ENCODE data around the gene CAMTA1. TPM values are rescaled to one million over a fixed set of nuclear protein-coding genes. Genes with fewer than 3 reads are reported as not detected.

CAMTA1 gene
- total RNA-seq, 1 experiment from 2014 or later, result 60.0 TPM

GRCh38 chr1:7760245-7760644 is 975.0 kb downstream of the CAMTA1 start:
- no TSS peak for BruUV-seq (replicated peaks)
- intact Hi-C loops (cut with micrococcal nuclease; ENCODE audit: unreplicated experiment), result no loop called here
- Mint-ChIP-seq H3K27me3 (ENCODE audit: insufficient read depth, unreplicated experiment) (no peaks in the 10 kb centered on the region), H3K9me3 (ENCODE audit: unreplicated experiment) (no peaks in the 10 kb centered on the region), H3K4me1 (ENCODE audit: low read depth, unreplicated experiment) (no peaks in the 10 kb centered on the region), H3K27ac (ENCODE audit: unreplicated experiment) (no peak overlapping the region), H3K36me3 (ENCODE audit: insufficient read depth, unreplicated experiment) (no peaks in the 10 kb centered on the region), H3K4me3 (ENCODE audit: unreplicated experiment) (no peak overlapping the region)
- no peaks in the 10 kb centered on the region for H3K27me3 ChIP-seq (replicated peaks; ENCODE audit: control insufficient read depth, insufficient read depth, low read length)
- ChIA-PET POLR2A (no interaction called here), CTCF (interaction anchor here (1.1 kb wide), 1 partner anchor 92 kb away, joined by 5 read pairs; no protein-coding TSS in a partner anchor)
- no peaks in the 10 kb centered on the region for H3K9me3 ChIP-seq
- no peak overlapping the region for H3K4me3 ChIP-seq (ENCODE audit: low read depth, low read length)
- no peaks in the 10 kb centered on the region for H3K36me3 ChIP-seq (ENCODE audit: control insufficient read depth, insufficient read depth, low read length)
- no peaks in the 10 kb centered on the region for H3K4me1 ChIP-seq
- DNase-seq, result no peak
- TF ChIP-seq, protein P1, sequence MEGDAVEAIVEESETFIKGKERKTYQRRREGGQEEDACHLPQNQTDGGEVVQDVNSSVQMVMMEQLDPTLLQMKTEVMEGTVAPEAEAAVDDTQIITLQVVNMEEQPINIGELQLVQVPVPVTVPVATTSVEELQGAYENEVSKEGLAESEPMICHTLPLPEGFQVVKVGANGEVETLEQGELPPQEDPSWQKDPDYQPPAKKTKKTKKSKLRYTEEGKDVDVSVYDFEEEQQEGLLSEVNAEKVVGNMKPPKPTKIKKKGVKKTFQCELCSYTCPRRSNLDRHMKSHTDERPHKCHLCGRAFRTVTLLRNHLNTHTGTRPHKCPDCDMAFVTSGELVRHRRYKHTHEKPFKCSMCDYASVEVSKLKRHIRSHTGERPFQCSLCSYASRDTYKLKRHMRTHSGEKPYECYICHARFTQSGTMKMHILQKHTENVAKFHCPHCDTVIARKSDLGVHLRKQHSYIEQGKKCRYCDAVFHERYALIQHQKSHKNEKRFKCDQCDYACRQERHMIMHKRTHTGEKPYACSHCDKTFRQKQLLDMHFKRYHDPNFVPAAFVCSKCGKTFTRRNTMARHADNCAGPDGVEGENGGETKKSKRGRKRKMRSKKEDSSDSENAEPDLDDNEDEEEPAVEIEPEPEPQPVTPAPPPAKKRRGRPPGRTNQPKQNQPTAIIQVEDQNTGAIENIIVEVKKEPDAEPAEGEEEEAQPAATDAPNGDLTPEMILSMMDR (IDR thresholded peaks at IDR 0.05; ENCODE audit: insufficient read depth in 1 of 2, low read depth in 1 of 2, low read length in 1 of 2, severe bottlenecking in 1 of 2, unreplicated experiment in 1 of 2), result no peak

DNA sequence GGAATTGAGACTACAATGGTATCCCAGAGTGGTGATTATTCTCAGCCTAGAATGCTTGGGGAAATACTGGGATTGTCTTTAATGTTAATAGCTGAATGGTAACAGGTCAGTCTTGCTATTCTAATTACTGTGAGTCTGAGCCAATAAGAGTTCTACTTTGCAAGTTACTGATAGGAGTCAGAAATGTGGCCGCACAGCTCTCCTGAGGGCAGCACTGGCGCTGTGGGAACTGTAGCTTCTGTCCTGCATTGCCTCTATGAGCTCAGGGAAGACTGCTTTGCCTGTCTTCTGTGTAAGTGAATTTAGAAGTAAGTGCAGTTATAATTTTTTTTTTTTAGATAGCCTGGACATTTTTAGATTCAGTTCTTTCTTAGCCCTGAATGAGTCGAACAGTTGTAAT is 975.8 kb downstream of the CAMTA1 start:
- H3K27me3 ChIP-seq (replicated peaks; ENCODE audit: control insufficient read depth, insufficient read depth, low read length), result no peaks in the 10 kb centered on the region
- intact Hi-C loops (cut with micrococcal nuclease; ENCODE audit: unreplicated experiment), result no loop called here
- BruUV-seq (replicated peaks), result no TSS peak
- Mint-ChIP-seq H3K9me3 (ENCODE audit: unreplicated experiment) (no peaks in the 10 kb centered on the region), H3K27me3 (ENCODE audit: insufficient read depth, unreplicated experiment) (no peaks in the 10 kb centered on the region), H3K4me1 (ENCODE audit: low read depth, unreplicated experiment) (no peaks in the 10 kb centered on the region), H3K27ac (ENCODE audit: unreplicated experiment) (no peak overlapping the region), H3K4me3 (ENCODE audit: unreplicated experiment) (no peak overlapping the region), H3K36me3 (ENCODE audit: insufficient read depth, unreplicated experiment) (no peaks in the 10 kb centered on the region)
- H3K4me1 ChIP-seq, result no peaks in the 10 kb centered on the region
- H3K9me3 ChIP-seq, result no peaks in the 10 kb centered on the region
- DNase-seq, result no peak
- TF ChIP-seq, protein P1 (IDR thresholded peaks at IDR 0.05; ENCODE audit: insufficient read depth in 1 of 2, low read depth in 1 of 2, low read length in 1 of 2, severe bottlenecking in 1 of 2, unreplicated experiment in 1 of 2), result no peak
- ChIA-PET POLR2A (no interaction called here), CTCF (interaction anchor here (0.6 to 2.4 kb wide), 3 partner anchors 8 to 154 kb away, joined by 3 to 14 read pairs (median 5); no protein-coding TSS in a partner anchor)
- no peaks in the 10 kb centered on the region for H3K36me3 ChIP-seq (ENCODE audit: control insufficient read depth, insufficient read depth, low read length)
- H3K4me3 ChIP-seq (ENCODE audit: low read depth, low read length), result no peak overlapping the region

DNA sequence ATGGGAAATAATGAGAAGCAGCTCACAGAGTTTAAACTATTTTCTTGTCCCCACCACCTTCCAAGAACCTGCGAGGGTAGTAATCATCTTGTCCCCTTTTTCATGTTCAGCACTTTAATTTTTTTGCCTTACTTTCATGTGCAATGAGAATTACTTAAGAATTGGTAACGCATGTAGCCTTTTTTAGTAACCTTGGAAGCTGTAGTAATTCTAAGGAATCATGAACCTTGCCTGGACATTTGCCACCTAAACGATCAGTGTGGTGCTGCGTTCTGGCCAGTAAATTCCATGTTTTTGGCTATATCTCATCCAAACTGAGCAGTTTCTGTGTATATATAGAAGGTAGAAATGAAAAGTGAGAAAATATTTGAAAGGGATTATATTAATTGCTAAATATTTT is 981.9 kb downstream of the CAMTA1 start:
- POLR2A ChIA-PET, result no interaction called here
- BruUV-seq (replicated peaks), result no TSS peak
- peaks cover 2% of the 10 kb centered on the region for H3K27me3 Mint-ChIP-seq (ENCODE audit: insufficient read depth, unreplicated experiment)
- H3K27ac Mint-ChIP-seq (ENCODE audit: unreplicated experiment), result no peak overlapping the region
- Histone ChIP-seq H3K27me3 (replicated peaks; ENCODE audit: control insufficient read depth, insufficient read depth, low read length) (no peaks in the 10 kb centered on the region), H3K4me3 (ENCODE audit: low read depth, low read length) (no peak overlapping the region), H3K36me3 (ENCODE audit: control insufficient read depth, insufficient read depth, low read length) (no peaks in the 10 kb centered on the region), H3K9me3 (no peaks in the 10 kb centered on the region), H3K4me1 (peaks cover 6% of the 10 kb centered on the region)
- intact Hi-C loops (cut with micrococcal nuclease; ENCODE audit: unreplicated experiment), result no loop called here
- peaks cover 3% of the 10 kb centered on the region for H3K4me1 Mint-ChIP-seq (ENCODE audit: low read depth, unreplicated experiment)
- no peaks in the 10 kb centered on the region for H3K9me3 Mint-ChIP-seq (ENCODE audit: unreplicated experiment)
- DNase-seq, result no peak
- TF ChIP-seq, protein P1 (IDR thresholded peaks at IDR 0.05; ENCODE audit: insufficient read depth in 1 of 2, low read depth in 1 of 2, low read length in 1 of 2, severe bottlenecking in 1 of 2, unreplicated experiment in 1 of 2), result no peak
- H3K36me3 Mint-ChIP-seq (ENCODE audit: insufficient read depth, unreplicated experiment), result peaks cover 3% of the 10 kb centered on the region
- CTCF ChIA-PET, result interaction anchor here (0.7 kb wide), 1 partner anchor 83 kb away, joined by 3 read pairs; no protein-coding TSS in a partner anchor
- H3K4me3 Mint-ChIP-seq (ENCODE audit: unreplicated experiment), result no peak overlapping the region
